Ishikawa (cell line): Measurements from ENCODE around the gene TJAP1.

ENCODE experiments used
- CEBPB ChIP-seq: IDR thresholded peaks from 2 replicates; pipeline ENCODE4 v1.6.1; 2012
- CREB1 ChIP-seq: IDR thresholded peaks from 2 replicates; pipeline ENCODE4 v1.6.1; 2012; ENCODE audit warnings: low read depth
- EP300 ChIP-seq: IDR thresholded peaks from 2 replicates; pipeline ENCODE4 v1.6.1; 2012; ENCODE audit warnings: borderline replicate concordance
- FOXM1 ChIP-seq: IDR thresholded peaks from 2 replicates; pipeline ENCODE4 v1.6.1; 2012; ENCODE audit warnings: low read depth, borderline replicate concordance
- RAD21 ChIP-seq: IDR thresholded peaks from 2 replicates; pipeline ENCODE4 v1.6.1; 2012; ENCODE audit warnings: low read depth
- TAF1 ChIP-seq: IDR thresholded peaks from 2 replicates; pipeline ENCODE4 v1.6.1; 2012; ENCODE audit warnings: low read depth, mild to moderate bottlenecking
- TCF12 ChIP-seq: IDR thresholded peaks from 2 replicates; pipeline ENCODE4 v1.6.1; 2012; ENCODE audit warnings: low read depth
- TEAD4 ChIP-seq: IDR thresholded peaks from 2 replicates; pipeline ENCODE4 v1.6.1; 2012
- USF1 ChIP-seq: IDR thresholded peaks from 2 replicates; pipeline ENCODE4 v1.6.1; 2012
- YY1 ChIP-seq: IDR thresholded peaks from 2 replicates; pipeline ENCODE4 v1.6.1; 2012; ENCODE audit warnings: low read depth
- ZBTB7A ChIP-seq: IDR thresholded peaks from 2 replicates; pipeline ENCODE4 v1.6.1; 2012; ENCODE audit warnings: low read depth
- TF ChIP-seq, protein P1 (sequence below): IDR thresholded peaks from 2 replicates; pipeline ENCODE4 v1.6.1; 2012; ENCODE audit warnings: low read depth, mild to moderate bottlenecking
- TF ChIP-seq, protein P2 (sequence below): IDR thresholded peaks from 2 replicates; pipeline ENCODE4 v1.6.1; 2012

DNA sequence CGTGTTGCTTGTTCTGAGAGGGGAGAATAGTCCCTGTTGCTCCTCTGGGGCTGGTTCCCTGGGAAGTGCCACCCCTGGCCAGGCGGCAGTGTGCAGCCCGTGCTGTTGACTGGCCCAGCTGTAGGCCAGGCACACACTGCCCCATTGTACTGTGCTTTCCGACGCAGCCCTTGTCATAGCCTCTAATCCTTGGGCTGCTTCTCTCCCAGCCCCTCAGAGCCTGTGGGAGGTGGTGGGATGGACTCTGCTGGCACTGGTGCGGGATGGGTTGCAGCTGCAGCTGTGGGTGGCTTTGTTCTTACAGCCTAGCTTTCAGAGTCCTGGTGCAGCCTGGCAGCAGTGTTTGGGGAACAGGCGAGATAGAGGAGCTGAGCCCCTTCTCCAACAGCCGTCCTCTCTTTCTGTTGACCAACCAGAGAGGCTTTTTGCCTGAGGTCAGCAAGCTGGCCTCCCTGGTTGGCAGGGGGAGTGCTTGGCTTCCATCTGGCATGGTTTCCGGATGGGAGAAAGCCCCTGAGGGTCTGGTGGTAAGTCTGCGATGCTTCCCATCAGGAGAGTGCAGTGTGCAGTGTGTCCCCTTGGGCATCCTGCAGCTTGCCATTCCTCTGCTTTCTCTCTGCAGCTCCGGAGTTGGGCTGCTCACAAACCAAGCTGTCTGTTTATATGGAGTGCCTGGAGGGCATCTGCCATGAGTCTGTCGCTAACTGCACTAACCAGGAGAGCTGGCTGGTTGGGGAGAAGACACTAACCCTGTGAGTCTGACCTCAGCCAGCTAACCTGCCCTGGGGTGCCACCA is 12.1 kb downstream of the TJAP1 start:
- TF ChIP-seq, protein P1, sequence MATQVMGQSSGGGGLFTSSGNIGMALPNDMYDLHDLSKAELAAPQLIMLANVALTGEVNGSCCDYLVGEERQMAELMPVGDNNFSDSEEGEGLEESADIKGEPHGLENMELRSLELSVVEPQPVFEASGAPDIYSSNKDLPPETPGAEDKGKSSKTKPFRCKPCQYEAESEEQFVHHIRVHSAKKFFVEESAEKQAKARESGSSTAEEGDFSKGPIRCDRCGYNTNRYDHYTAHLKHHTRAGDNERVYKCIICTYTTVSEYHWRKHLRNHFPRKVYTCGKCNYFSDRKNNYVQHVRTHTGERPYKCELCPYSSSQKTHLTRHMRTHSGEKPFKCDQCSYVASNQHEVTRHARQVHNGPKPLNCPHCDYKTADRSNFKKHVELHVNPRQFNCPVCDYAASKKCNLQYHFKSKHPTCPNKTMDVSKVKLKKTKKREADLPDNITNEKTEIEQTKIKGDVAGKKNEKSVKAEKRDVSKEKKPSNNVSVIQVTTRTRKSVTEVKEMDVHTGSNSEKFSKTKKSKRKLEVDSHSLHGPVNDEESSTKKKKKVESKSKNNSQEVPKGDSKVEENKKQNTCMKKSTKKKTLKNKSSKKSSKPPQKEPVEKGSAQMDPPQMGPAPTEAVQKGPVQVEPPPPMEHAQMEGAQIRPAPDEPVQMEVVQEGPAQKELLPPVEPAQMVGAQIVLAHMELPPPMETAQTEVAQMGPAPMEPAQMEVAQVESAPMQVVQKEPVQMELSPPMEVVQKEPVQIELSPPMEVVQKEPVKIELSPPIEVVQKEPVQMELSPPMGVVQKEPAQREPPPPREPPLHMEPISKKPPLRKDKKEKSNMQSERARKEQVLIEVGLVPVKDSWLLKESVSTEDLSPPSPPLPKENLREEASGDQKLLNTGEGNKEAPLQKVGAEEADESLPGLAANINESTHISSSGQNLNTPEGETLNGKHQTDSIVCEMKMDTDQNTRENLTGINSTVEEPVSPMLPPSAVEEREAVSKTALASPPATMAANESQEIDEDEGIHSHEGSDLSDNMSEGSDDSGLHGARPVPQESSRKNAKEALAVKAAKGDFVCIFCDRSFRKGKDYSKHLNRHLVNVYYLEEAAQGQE: no peak
- no peak for TF ChIP-seq TAF1
- no peak for TF ChIP-seq TCF12
- no peak for TF ChIP-seq FOXM1
- no peak for TF ChIP-seq CREB1
- TF ChIP-seq, protein P2, sequence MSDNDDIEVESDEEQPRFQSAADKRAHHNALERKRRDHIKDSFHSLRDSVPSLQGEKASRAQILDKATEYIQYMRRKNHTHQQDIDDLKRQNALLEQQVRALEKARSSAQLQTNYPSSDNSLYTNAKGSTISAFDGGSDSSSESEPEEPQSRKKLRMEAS: no peak
- TF ChIP-seq YY1: no peak
- no peak for TF ChIP-seq EP300
- no peak for TF ChIP-seq CEBPB
- TF ChIP-seq TEAD4: no peak
- no peak for TF ChIP-seq RAD21
- no peak for TF ChIP-seq ZBTB7A
- TF ChIP-seq USF1: no peak
